Left colon (tissue), 2 donors: ENCODE measurements around the gene MTRF1L. TPM values are rescaled to one million over a fixed set of nuclear protein-coding genes. Genes with fewer than 3 reads are reported as not detected.
"Not testable (repeated sequence)": the region's sequence is repeated elsewhere in the genome, so short reads cannot be mapped to it uniquely, and the experiment has no call there.

Experiments
- ATAC-seq: fragments of 200-7000 bp; cut with Tn5 transposase; one replicate; pipeline ENCODE4 v1.9.1; 2020; ENCODE audit warnings: mild to moderate bottlenecking, moderate library complexity
- DNase-seq, 2 donors: peaks; one replicate each; pipeline ENCODE4 v3.0.0-alpha.2; 2020
- intact Hi-C, 2 donors: fragments of 100-400 bp; cut with DNase I in 1 of 2; cut with micrococcal nuclease in 1 of 2; formaldehyde crosslinking; loops; one replicate each; pipeline versions ENCODE4 v1.11.2 to v1.14.0; 2022; cut with DNase I, micrococcal nuclease
- total RNA-seq, 2 donors: library from RNA; stranded (reverse); fragmentation: NEBNext Ultra II Directional; extraction: Animal tissue kit (Norgen Biotek cat#: 25700); gene quantifications; one replicate each; pipeline ENCODE4 v1.2.1, GENCODE V29; 2021
- donor health status: DM: no; HTN: no; CAD: no.
- donor health status: DM: yes; HTN: yes; CAD: no.

MTRF1L gene
- total RNA-seq, 2 donors from 2014 or later = 18.5 to 25.2 TPM

DNA sequence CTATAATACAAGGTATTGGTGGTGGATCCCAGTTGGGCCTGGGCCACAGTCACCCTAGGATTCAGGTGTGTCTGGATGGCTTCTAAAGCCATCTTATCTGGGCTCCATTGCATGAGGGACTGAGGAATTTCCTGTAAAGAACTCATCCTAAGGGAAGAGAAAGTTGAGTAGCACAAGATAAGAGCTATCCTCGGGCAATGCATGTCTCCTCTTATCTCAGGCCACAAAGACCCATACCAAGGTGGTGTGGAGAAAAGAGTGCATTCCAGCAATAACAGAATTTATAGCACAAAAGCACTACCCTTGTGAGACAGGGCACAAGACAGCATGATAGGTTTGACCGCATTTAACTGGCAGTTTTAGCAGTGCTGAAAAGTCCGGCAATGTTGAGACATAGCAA is 14.3 kb upstream of the MTRF1L start:
- ATAC-seq = no peak
- intact Hi-C loops = no loop called here
- no peak for DNase-seq

DNA sequence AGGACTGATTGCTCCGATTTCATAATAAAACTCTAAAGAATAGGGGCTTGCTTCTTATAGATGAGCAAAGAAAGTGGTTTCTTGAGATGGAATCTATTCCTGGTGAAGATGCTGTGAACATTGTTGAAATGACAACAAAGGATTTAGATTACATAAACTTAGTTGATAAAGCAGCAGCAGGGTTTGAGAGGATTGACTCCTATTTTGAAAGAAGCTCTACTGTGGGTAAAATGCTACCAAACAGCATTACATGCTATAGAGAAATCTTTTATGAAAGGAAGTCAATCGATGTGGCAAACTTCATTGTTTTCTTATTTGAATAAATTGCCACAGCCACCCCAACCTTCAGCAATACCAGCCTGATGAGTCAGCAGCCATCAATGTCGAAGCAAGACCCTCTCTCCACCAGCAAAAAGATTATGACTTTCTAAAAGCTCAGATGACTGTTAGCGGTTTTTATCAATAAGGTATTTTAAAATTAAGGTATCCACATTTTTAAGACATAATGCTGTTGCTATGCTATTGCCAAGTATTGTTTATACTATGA is 12.7 kb upstream of the MTRF1L start:
- DNase-seq (no peak), ATAC-seq (no peak)
- intact Hi-C loops = no loop called here

GRCh38 chr6:153013438-153013837 is 10.9 kb upstream of the MTRF1L start:
- intact Hi-C loops = no loop called here
- ATAC-seq (no peak), DNase-seq (no peak)

- ATAC-seq (no peak), DNase-seq (no peak)
- intact Hi-C loops = no loop called here
Measured at GRCh38 chr6:153012856-153013255, 10.3 kb upstream of the MTRF1L start.

DNA sequence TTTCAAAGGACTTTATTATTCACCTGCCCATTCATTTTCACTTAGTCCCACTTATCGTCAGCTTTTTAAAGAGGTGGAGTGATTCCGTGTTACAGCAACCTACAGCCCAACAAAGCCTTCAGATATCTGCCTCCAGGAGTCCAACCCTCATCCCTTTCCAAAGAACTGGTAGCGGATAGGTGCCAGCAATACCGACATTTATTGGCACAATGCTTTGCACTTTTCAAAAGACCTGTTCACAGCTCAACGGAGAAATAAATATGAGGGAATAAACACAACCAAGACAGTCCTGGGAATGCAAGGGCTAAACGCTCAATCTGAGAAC is 819 bp upstream of the MTRF1L start:
- intact Hi-C loops = no loop called here
- DNase-seq = no peak
- ATAC-seq = peak; percentile 17

- intact Hi-C loops = no loop called here
- ATAC-seq = peak; percentile 26
- DNase-seq = peak; percentile 26 to 31
Measured at GRCh38 chr6:153001767-153002612, 519 bp downstream of the MTRF1L start.

- ATAC-seq, intact Hi-C loops: not testable (repeated sequence)
Measured at GRCh38 chr6:153000790-153001189, 1.7 kb downstream of the MTRF1L start.

DNA sequence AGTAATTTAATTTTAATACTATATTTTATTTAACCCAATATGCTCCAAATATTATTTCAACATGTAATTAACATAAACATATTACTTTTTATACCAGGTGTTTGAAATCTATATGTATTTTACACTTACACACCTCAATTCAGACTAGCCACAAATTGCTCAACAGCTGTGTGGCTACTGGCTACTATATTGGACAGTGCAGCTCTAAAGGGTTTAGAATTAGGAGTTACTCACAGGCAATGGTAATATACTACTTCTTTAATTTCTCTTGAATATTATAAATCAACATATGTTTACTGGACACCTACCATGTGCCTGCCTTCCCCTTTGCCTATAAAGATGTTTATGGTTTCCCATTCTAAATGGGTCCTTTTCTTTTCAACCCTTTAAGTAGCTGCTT is 2.3 kb downstream of the MTRF1L start:
- ATAC-seq (no peak), DNase-seq (no peak)
- intact Hi-C loops = no loop called here

More at GRCh38 chr6:153000790-153001189, 1.7 kb downstream of the MTRF1L start:
- not testable (repeated sequence) for DNase-seq

DNA sequence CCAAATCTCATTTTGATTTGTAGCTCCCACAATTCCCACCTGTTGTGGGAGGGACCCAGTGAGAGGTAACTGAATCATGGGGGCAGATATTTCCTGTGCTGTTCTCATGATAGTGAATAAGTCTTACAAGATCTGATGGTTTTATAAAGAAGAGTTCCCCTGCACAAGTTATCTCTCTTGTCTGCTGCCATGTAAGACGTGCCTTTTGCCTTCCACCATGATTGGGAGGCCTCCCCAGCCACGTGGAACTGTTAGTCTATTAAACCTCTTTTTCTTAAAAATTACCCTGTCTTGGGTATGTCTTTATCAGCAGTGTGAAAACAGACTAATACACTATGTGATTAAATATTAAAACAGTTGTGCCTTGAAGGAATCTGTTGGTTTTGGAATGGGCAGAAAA is 3.0 kb downstream of the MTRF1L start:
- DNase-seq, ATAC-seq, intact Hi-C loops: not testable (repeated sequence)

- DNase-seq = no peak
- intact Hi-C loops = no loop called here
- no peak for ATAC-seq
Measured at GRCh38 chr6:152993847-152994246, 8.7 kb downstream of the MTRF1L start.

- intact Hi-C loops = no loop called here
- DNase-seq (no peak), ATAC-seq (no peak)
Measured at GRCh38 chr6:152993431-152993830, 9.1 kb downstream of the MTRF1L start.

DNA sequence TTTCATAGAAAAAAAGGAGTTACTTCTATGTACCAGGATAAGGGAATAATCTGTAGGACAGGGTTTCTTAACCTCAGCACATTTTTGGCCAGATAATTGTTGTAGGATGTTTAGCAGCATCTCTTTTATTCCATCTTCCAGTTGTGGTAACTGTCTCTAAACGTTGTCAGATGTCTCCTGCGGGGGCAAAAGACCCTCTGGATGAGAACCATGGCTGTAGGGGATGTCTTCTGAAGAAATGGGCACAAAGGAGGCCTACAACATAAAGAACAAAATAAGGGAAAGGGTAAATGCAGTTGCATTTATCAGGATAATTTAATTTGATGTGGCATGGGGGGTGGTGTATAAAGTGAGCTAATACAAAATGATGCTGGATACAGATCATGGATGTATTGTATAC is 15.5 kb downstream of the MTRF1L start:
- intact Hi-C loops = no loop called here
- ATAC-seq = no peak

DNA sequence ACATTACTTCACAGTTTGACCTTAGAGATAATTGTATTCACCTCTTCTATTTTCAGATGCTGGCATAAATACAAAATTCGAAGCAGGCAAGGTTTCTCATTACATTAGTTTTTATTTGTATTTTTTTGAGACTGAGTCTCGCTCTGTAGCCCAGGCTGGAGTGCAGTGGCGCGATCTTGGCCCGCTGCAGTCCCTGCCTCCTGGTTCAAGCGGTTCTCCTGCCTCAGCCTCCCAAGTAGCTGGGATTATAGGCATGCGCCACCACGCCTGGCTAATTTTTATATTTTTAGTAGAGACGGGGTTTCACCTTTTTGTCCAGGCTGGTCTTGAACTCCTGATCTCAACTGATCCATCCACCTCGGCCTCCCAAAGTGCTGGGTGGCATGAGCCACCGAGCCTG is 17.2 kb downstream of the MTRF1L start:
- DNase-seq, ATAC-seq, intact Hi-C loops: not testable (repeated sequence)

More for the DNA sequence above, 15.5 kb downstream of the MTRF1L start:
- no peak for DNase-seq

- DNase-seq (no peak), ATAC-seq (no peak)
- intact Hi-C loops = no loop called here
Measured at GRCh38 chr6:152984513-152984872, 18.0 kb downstream of the MTRF1L start.

GRCh38 chr6:152983637-152984512 is 18.6 kb downstream of the MTRF1L start:
- ATAC-seq (peak; percentile 18), DNase-seq (peak; percentile 83 to 86)
- intact Hi-C loops = no loop called here

DNA sequence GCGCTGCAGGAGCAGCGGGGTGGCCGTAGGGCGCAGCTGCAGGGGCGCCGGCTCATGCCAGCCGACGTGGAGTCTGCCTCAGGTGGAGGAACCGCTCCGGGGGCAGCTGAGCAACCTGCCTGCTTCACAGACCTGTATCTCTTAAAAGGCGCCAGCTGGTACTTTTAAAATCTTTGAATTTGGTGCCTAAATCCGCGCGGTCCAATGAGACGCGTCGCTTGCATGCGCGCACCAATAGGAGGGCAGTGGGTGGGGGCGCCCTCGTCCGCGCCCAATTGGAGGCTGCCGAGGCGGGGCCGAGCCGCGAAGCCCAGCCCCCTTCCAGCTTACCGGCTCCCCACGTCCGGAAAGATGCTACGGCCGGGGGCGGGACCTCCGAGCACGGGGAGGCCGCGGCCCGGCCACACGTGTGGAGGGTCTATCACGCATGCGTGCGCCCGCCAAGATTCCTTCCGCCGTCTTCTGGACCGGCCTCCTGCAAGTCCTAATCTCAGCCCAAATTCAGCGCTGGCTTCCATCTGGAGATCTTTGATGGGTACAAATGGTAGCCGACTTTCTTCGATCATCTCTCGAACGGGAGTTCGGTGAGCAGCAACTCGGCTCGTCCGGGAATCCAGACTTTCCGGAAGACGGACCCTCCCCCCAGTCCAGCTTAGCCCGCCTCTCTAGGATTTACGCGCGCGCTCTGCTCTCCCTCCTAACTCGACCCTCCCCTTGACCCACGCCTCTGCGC is 19.4 kb downstream of the MTRF1L start, which contains the start of gene FBXO5:
TSS of gene FBXO5 (minus strand) at position 138 of the 733 bp plus-strand sequence. CDS start at position 56, 82 bp downstream.
- peak; percentile 95 for ATAC-seq
- intact Hi-C loops = no loop called here

GRCh38 chr6:152981989-152982903 is 20.3 kb downstream of the MTRF1L start:
- intact Hi-C loops = no loop called here
- DNase-seq (peak; percentile 25 to 35), ATAC-seq (no peak)

More for the DNA sequence above, 19.4 kb downstream of the MTRF1L start, which contains the start of gene FBXO5:
- DNase-seq = peak; percentile 97 to 98

DNA sequence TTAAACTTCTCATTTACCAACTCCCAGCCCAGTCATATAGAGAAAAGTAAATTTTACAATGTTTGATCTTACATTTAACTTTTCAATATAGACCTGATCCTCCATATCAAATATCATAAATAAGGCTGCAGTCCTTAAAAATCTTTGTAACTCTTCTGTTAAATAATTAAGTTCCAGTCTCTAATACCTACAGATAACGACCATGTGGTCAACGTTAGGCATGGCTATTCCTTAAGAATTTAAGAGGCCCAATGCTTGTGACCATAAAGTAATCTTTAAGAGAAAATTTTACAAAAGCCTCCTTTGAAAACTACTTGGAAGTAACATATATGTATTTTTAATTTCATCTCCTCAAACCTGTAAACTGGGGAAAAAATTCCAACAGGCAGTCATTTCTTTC is 21.3 kb downstream of the MTRF1L start:
- intact Hi-C loops = no loop called here
- no peak for ATAC-seq
- DNase-seq = no peak
